Stromal cell of bone marrow (primary cell): ENCODE measurements around the gene UPP1.
A peak's percentile ranks its signal among the peaks of the same experiment; 100 is the strongest.

Experiments used
- DNase-seq: peaks from one replicate; pipeline ENCODE4 v3.0.0-alpha.2; 2012; ENCODE audit warnings: low read depth

UPP1 gene

GRCh38 chr7:48085942-48086341 is 3.1 kb upstream of the UPP1 start:
- DNase-seq, result no peak

DNA sequence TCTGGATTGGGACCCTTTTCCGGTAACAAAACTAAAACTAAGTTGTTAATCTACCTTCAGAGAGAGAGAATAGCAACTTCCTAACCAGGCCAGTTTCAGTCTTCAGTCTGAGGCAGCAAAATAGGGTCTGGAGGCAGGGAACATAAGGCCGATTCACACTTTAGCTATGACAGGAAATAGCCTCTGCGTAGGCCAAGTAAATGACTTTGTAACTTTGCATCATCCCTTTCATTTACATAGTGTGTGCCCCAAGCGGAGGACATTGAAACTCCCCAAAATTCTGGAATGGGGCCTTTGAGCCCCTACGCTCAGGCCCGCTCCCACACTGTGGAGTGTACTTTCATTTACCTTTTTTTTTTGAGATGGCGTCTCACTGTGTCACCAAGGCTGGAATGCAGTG is 1.7 kb upstream of the UPP1 start:
- no peak for DNase-seq

GRCh38 chr7:48088559-48089045 is 463 bp upstream of the UPP1 start:
- peak; percentile 89 for DNase-seq

- no peak for DNase-seq
These were observed 1.2 kb downstream of the UPP1 start for GRCh38 chr7:48090095-48090805.

GRCh38 chr7:48091506-48092433 is 2.7 kb downstream of the UPP1 start:
- no peak for DNase-seq

- no peak for DNase-seq
These were observed 5.8 kb downstream of the UPP1 start for GRCh38 chr7:48094861-48095293.

DNA sequence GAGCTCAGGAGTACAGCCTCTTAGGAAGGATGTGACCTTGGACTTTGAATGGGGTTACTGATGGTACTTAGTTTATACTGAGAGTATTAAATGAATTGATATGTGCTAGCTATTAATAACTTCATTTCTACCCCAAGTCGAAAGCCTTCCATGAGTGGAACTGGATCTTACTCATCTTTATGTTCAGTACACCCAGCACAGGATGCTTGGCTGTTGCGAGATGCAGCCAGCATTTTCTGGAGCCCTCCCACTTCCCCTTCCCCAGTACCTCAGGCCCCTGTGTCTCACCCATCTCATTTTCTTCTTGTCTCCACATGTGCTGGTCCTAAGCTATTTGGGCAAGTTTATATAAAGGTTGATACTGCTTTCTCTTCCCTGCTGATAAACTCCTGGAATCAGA is 7.2 kb downstream of the UPP1 start:
- DNase-seq, result no peak

DNA sequence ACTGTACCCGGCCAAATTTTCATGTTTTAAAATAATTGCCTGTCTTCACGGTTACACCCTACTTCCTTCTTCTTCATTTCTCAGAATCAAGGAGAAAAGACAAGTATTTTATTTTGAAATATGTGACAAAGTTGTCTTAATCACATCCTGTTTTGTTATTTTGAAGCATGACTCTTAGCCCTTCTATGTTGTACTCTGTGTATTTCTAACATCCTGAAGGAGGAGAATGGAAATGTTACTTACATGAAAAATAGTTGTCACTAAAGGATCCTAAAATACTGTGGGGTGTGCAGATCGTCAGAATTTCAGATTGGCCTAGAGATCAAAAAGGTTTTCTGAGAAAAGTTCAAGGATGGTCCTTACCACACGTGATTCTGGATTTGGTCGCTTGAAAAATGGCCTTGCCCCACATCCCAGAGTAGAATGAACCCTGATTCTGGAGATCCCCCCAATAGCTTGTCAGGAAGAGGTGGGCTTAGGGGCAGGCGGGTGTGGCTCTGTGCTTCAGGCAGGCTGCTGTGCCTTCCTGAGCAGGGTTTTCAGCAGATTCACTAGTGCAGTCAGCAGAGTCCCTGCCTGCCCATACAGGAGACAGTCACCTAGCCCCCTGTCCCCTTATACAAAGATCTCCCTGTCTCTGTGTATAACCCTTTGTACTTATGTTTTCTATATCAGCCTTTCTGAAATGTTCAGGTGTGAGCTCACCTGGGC is 8.6 kb downstream of the UPP1 start:
- DNase-seq, result no peak

- DNase-seq, result no peak
These were observed 9.8 kb downstream of the UPP1 start for GRCh38 chr7:48098846-48099245.

- DNase-seq, result no peak
These were observed 10.7 kb downstream of the UPP1 start for GRCh38 chr7:48099781-48100180.

- DNase-seq, result no peak
These were observed 12.3 kb downstream of the UPP1 start for GRCh38 chr7:48101352-48101751.

DNA sequence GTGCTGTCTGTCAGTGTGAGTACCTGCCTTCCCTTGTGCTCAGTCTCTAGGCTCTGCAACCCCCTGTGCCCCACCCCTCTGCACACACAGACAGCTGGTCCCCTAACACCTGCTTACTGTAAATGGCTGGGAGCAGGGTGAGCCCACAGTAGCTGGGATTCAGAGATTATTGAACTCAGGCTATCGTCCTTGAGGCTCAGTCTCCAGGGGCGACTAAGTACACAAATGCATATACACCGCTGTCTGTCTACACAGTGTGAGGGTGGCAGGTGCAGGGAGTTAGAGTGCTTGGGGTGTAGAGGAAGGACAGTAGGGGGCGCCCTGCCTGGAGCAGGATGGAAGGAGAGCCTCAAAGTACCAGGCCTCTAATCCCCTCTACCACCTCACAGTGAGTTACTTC is 12.9 kb downstream of the UPP1 start:
- DNase-seq, result no peak

DNA sequence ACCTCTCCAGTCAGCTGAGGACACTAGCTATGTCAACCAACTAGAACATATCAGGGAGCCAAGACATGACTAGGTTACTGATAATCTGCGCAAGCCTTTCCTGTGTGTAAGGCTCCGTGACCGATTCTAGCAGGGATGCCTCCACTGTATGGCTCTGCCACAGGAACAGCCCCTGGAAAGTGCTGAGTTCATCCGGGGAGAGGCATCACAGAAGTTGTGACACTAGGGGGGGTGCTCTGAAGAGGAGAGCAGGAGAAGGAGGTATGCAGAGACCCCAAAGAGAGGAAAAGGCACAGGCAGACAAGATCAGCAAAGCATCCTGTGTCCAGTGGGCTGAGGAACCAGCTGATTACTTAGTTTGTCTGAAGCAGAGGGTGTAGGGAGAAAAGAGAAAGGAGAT is 13.5 kb downstream of the UPP1 start:
- no peak for DNase-seq

DNA sequence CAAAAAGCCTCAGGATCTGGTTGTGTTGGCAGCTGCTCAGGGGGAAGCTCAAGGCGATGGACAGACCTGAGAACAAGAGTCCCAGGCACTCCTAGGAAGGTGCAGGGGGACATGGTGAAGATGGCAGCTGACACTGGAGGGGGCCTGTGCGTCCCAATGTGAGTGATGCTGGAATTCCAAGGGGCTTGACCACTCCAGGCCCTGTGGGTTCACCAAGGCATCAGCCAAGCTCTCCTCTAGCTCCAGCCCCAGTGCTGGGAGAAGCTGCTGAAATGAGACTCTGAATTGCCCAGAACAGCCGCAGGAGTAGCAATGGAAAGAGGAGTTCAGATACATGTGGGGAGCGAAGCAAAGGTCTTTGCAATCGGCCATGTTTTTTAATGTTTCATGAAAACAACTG is 16.0 kb downstream of the UPP1 start:
- DNase-seq, result no peak

- no peak for DNase-seq
These were observed 18.0 kb downstream of the UPP1 start for GRCh38 chr7:48106906-48107659.

GRCh38 chr7:48107926-48108472 is 18.9 kb downstream of the UPP1 start:
- no peak for DNase-seq

DNA sequence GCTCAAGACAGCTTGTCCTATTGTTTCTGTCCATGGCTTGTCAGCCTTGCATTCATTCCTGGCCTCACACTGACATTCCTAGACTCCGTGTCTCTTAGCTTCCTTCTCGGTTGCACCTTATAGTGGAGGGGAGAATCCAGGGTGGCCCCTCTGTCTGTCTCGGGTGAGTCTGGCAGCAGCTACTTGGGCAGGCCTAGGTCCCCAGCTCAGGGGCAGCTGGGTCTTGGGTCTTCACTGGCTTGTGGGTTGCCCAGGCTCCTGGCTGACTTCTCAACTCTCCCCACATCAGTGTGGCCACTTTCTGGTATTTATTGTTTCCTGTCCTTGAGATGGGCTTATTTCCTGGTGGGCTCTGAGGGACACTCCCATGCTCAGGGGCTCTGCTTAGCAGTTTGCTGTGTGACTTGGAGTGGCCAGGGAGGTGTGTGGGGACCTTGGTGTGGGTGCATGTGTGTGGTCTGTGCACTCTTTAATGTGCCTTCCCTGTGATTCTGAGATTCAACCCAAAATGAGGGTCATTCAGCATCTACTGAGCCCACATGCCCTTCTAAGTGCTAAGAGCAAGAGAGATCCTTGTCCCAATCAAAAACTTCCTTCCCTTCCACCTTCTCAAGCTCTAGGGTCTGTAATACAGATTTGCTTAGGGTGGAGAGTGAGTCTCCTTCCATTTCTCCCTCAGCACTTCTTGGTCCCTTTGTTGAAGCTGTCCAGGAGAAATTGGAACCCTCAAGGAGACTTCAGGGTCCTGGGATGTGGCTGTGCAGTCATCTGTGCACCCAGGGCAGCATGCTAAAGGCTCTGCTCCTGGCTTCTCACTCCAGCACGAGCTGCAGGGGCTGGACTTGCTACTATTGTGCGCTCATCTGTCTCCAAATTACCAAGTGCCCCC is 20.1 kb downstream of the UPP1 start:
- DNase-seq, result no peak

DNA sequence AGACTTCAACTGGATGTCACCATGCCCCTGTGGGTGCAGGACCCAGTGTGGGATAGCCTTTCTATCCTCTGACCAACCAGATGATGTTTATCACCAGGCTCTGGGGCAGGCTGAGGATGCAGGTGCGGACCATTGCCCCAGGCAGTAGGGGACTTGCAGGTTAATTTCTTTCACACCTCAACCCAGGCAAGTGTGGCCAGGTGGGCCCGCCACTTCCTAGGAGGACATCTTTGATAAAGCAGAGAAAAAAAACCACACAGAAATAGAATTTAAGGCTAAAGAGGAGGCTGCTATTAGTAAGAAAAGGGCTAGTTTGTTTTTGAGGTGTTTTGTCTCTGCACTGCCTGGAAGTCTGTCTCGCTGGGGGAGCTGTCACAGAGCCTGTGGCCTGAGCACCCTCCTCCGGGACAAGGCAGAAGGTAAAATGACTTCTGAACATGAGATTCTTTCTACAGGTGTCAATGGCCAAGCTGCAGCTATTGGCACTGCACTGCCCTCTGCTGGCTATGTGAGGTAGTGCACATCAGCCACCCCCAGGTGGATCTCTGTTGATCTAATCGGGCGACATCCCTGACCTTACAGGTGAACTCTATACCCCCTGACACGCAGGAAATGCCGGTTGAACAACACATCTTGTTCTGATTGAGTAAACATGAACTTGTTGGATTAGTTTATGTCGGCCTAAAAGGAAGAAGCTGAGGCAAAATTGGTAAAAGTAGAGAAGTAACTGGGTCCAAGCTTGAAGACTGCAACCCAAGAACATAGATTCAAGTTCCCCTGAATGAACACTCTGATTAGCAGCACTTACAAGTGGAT is 21.0 kb downstream of the UPP1 start:
- DNase-seq, result no peak

DNA sequence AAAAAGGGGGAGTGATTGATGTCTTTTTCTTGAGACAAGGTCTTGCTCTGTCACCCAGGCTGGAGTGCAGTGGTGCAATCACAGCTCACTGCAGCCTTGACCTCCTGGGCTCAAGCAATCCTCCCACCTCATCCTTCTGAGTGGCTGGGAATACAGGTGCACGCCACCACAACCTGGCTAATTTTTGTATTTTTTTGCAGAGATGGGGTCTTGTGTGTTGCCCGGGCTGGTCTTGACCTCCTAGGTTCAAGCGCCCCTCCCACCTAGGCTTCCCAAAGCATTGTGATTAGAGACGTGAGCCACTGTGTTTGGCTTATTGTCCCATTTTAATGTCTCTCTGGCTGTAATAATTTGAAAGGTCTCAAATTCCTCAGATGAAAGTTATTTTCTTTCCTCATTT is 21.8 kb downstream of the UPP1 start:
- no peak for DNase-seq

GRCh38 chr7:48111596-48111995 is 22.5 kb downstream of the UPP1 start:
- no peak for DNase-seq
